GM12801 (cell line): ENCODE data around the gene CSGALNACT2.

Experiments
- CTCF ChIP-seq: IDR thresholded peaks from one replicate; pipeline ENCODE4 v1.5.1; 2011; ENCODE audit warnings: control low read depth; ENCODE audit not compliant: insufficient read length; ENCODE audit errors: extremely low read depth

Gene CSGALNACT2

GRCh38 chr10:43230909-43231522 is 92.8 kb downstream of the CSGALNACT2 start:
- TF ChIP-seq CTCF, result no peak

GRCh38 chr10:43231523-43232078 is 93.4 kb downstream of the CSGALNACT2 start:
- TF ChIP-seq CTCF, result no peak

GRCh38 chr10:43233601-43234430 is 95.6 kb downstream of the CSGALNACT2 start:
- no peak for TF ChIP-seq CTCF

GRCh38 chr10:43234471-43235041 is 96.3 kb downstream of the CSGALNACT2 start:
- no peak for TF ChIP-seq CTCF
